GM23248 (cell line): ENCODE results near the gene CGREF1.

ENCODE experiments used
- EZH2 ChIP-seq: fragments of 200-600 bp; sonication (generic); IDR thresholded peaks from 2 replicates; pipeline ENCODE4 v1.6.1; 2018; ENCODE audit warnings: antibody characterized with exemption, mild to moderate bottlenecking; ENCODE audit not compliant: insufficient read depth, poor library complexity, severe bottlenecking
- EZH2phosphoT487 ChIP-seq: fragments of 200-600 bp; sonication (generic); IDR thresholded peaks from 2 replicates; pipeline ENCODE4 v1.6.1; 2018; ENCODE audit warnings: antibody characterized with exemption, moderate library complexity, mild to moderate bottlenecking, low read depth; ENCODE audit not compliant: insufficient read depth

- TF ChIP-seq EZH2 (no peak), EZH2phosphoT487 (no peak)
Observed at GRCh38 chr2:27143285-27143684, 24.4 kb upstream of the CGREF1 start.
